Activated T-cell treated with anti-CD3 and anti-CD28 coated beads for 4 hours (primary cell): Measurements from ENCODE around the gene AGTRAP.
A peak's percentile ranks its signal among the peaks of the same experiment; 100 is the strongest.

Experiments
- DNase-seq: peaks from one replicate; pipeline ENCODE4 v3.0.0-alpha.2; 2020

Gene AGTRAP

GRCh38 chr1:11707621-11708276 is 28.2 kb upstream of the AGTRAP start:
- no peak for DNase-seq

GRCh38 chr1:11708554-11709350 is 27.2 kb upstream of the AGTRAP start:
- DNase-seq: no peak

GRCh38 chr1:11711490-11711889 is 24.4 kb upstream of the AGTRAP start:
- no peak for DNase-seq

GRCh38 chr1:11712285-11712684 is 23.7 kb upstream of the AGTRAP start:
- DNase-seq: no peak

GRCh38 chr1:11713095-11713494 is 22.8 kb upstream of the AGTRAP start:
- no peak for DNase-seq

GRCh38 chr1:11714831-11715575 is 20.9 kb upstream of the AGTRAP start:
- no peak for DNase-seq

GRCh38 chr1:11719313-11720032 is 16.5 kb upstream of the AGTRAP start:
- DNase-seq: peak; percentile 87

GRCh38 chr1:11720033-11720376 is 15.9 kb upstream of the AGTRAP start:
- DNase-seq: no peak

GRCh38 chr1:11720525-11720924 is 15.4 kb upstream of the AGTRAP start:
- no peak for DNase-seq

GRCh38 chr1:11721311-11721710 is 14.6 kb upstream of the AGTRAP start:
- no peak for DNase-seq

- no peak for DNase-seq
Measured at GRCh38 chr1:11722538-11722937, 13.4 kb upstream of the AGTRAP start.

GRCh38 chr1:11725616-11726015 is 10.3 kb upstream of the AGTRAP start:
- no peak for DNase-seq

- DNase-seq: no peak
Measured at GRCh38 chr1:11727119-11727518, 8.8 kb upstream of the AGTRAP start.

- no peak for DNase-seq
Measured at GRCh38 chr1:11728126-11728806, 7.7 kb upstream of the AGTRAP start.

- no peak for DNase-seq
Measured at GRCh38 chr1:11729155-11729497, 6.8 kb upstream of the AGTRAP start.

GRCh38 chr1:11729498-11730428 is 6.2 kb upstream of the AGTRAP start:
- DNase-seq: no peak

GRCh38 chr1:11730429-11730891 is 5.5 kb upstream of the AGTRAP start:
- no peak for DNase-seq

- no peak for DNase-seq
Measured at GRCh38 chr1:11731691-11732283, 4.1 kb upstream of the AGTRAP start.

GRCh38 chr1:11733306-11733705 is 2.6 kb upstream of the AGTRAP start:
- no peak for DNase-seq

GRCh38 chr1:11735531-11735853 is 444 bp upstream of the AGTRAP start:
- DNase-seq: no peak
